Keratinocyte (primary cell): ENCODE results near the gene CLCN7.

Experiments
- CTCF ChIP-seq, 3 experiments: IDR thresholded peaks in 1 of 3; conservative IDR thresholded peaks in 1 of 3; optimal IDR thresholded peaks in 1 of 3; 2 replicates in 2 of 3; 3 replicates in 1 of 3; pipeline versions ENCODE3 to v1.5.1; 2011; ENCODE audit warnings: low read length in 3 of 3, mild to moderate bottlenecking in 3 of 3, moderate library complexity in 2 of 3, control low read depth in 1 of 3, inconsistent platforms in 1 of 3; ENCODE audit not compliant: insufficient read depth in 2 of 3; ENCODE audit errors: extremely low read depth in 1 of 3
- EZH2 ChIP-seq: IDR thresholded peaks from one replicate; pipeline ENCODE4 v1.6.1; 2012; ENCODE audit warnings: inconsistent platforms, mild to moderate bottlenecking, low read length, moderate library complexity

DNA sequence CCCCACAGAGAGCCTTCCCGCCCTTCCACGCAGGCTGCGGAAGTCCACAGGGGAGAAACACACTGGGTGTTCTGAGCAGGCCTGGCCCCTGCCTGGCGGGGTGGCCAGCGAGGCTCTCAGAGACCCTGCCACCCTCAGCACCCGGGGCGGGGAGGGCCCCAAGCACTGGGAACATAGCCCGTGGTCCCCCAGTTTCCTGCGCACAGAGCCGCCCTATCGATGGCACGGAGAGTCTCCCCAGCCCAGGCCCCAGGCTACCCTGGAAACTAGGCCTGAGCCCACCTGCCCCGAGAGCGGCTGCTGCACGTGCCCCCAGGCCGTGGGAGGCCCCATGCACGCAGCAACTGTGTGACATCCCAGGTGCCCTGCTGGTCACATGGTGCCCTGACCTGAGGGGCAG lies 20.3 kb downstream of the CLCN7 start:
- no peak for TF ChIP-seq CTCF (optimal IDR thresholded peaks at IDR 0.05 in 1 of 3, IDR thresholded peaks at IDR 0.05 in 1 of 3, conservative IDR thresholded peaks at IDR 0.05 in 1 of 3; ENCODE audit: extremely low read depth in 1 of 3, insufficient read depth in 2 of 3, low read length in 3 of 3)
- no peak for TF ChIP-seq EZH2
